Osteoblast (primary cell): ENCODE data around the gene TNRC6A. TPM values are rescaled to one million over a fixed set of nuclear protein-coding genes. Genes with fewer than 3 reads are reported as not detected.

ENCODE experiments used
- DNase-seq: peaks from one replicate; pipeline ENCODE4 v3.0.0; 2011; ENCODE audit warnings: low spot score, mixed read lengths; ENCODE audit not compliant: insufficient read length; ENCODE audit errors: missing footprints
- H2AFZ ChIP-seq: 2 replicates; pipeline ENCODE4 v1.6.0; 2011; ENCODE audit warnings: mild to moderate bottlenecking, low read length
- H3K27ac ChIP-seq: 2 replicates; pipeline ENCODE4 v1.5.1; 2011; ENCODE audit warnings: mild to moderate bottlenecking, low read depth, low read length, moderate library complexity
- H3K27me3 ChIP-seq: 2 replicates; pipeline ENCODE4 v1.6.0; 2012; ENCODE audit warnings: mild to moderate bottlenecking, control low read depth, inconsistent platforms, low read length, moderate library complexity; ENCODE audit not compliant: insufficient read depth
- H3K36me3 ChIP-seq: 2 replicates; pipeline ENCODE4 v1.5.1; 2011; ENCODE audit warnings: mild to moderate bottlenecking, low read length, control low read depth, moderate library complexity; ENCODE audit not compliant: insufficient read depth
- H3K4me1 ChIP-seq: 2 replicates; pipeline ENCODE4 v1.5.1; 2011; ENCODE audit warnings: mild to moderate bottlenecking, low read length, control low read depth, moderate library complexity; ENCODE audit not compliant: insufficient read depth
- H3K4me2 ChIP-seq: 2 replicates; pipeline ENCODE4 v1.6.0; 2011; ENCODE audit warnings: mild to moderate bottlenecking, low read length; ENCODE audit not compliant: insufficient read depth
- H3K4me3 ChIP-seq: fragments of 200-600 bp; sonication (generic); 3 replicates; pipeline ENCODE4 v1.5.1; 2012; ENCODE audit warnings: mild to moderate bottlenecking, low read length, inconsistent platforms; ENCODE audit not compliant: insufficient read depth
- H3K79me2 ChIP-seq: 2 replicates; pipeline ENCODE4 v1.6.0; 2012; ENCODE audit warnings: mild to moderate bottlenecking, low read length, control low read depth, inconsistent platforms; ENCODE audit not compliant: insufficient read depth
- H3K9me3 ChIP-seq: 2 replicates; pipeline ENCODE4 v1.5.1; 2011; ENCODE audit warnings: low read depth, low read length, control low read depth
- H4K20me1 ChIP-seq: 2 replicates; pipeline ENCODE4 v1.6.0; 2012; ENCODE audit warnings: mild to moderate bottlenecking, low read length, control low read depth; ENCODE audit not compliant: insufficient read depth
- total RNA-seq: library from RNA; depleted of rRNA; stranded (reverse); fragments of >200 nt; gene quantifications from 2 replicates; pipeline ENCODE4 v1.2.3, GENCODE V29; 2012
- TF ChIP-seq, protein P1 (sequence below): IDR thresholded peaks from 2 replicates; pipeline ENCODE4 v1.5.1; 2011; ENCODE audit warnings: mild to moderate bottlenecking, low read depth, low read length, moderate library complexity; ENCODE audit errors: extremely low read depth

Gene TNRC6A
- total RNA-seq, 1 donor: 38.0 TPM

DNA sequence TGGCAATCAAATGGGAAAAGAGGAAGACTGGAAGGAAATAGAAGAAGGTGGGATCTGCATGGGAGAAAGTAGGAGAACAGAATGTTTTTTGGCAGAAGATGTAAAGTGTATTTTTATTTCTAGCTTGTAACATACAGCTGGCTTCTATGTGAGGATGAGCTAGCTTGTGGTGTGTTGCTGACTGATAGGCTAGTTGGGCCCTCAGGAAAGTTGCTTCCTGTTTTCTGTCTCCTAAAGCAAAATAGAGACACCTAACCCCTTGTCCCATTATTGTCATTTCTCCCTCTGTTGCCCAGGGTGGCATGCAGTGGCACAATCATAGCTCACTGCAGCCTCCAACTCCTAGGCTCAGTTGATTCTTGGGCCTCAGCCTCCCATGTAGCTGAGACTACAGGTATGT is 15.9 kb downstream of the TNRC6A start:
- no peak overlapping the region for H3K4me2 ChIP-seq
- no peak for DNase-seq
- no peak overlapping the region for H2AFZ ChIP-seq
- no peaks in the 10 kb centered on the region for H3K9me3 ChIP-seq
- peaks cover 86% of the 10 kb centered on the region for H4K20me1 ChIP-seq
- H3K4me1 ChIP-seq: peaks cover 18% of the 10 kb centered on the region
- no peaks in the 10 kb centered on the region for H3K27me3 ChIP-seq
- TF ChIP-seq, protein P1, sequence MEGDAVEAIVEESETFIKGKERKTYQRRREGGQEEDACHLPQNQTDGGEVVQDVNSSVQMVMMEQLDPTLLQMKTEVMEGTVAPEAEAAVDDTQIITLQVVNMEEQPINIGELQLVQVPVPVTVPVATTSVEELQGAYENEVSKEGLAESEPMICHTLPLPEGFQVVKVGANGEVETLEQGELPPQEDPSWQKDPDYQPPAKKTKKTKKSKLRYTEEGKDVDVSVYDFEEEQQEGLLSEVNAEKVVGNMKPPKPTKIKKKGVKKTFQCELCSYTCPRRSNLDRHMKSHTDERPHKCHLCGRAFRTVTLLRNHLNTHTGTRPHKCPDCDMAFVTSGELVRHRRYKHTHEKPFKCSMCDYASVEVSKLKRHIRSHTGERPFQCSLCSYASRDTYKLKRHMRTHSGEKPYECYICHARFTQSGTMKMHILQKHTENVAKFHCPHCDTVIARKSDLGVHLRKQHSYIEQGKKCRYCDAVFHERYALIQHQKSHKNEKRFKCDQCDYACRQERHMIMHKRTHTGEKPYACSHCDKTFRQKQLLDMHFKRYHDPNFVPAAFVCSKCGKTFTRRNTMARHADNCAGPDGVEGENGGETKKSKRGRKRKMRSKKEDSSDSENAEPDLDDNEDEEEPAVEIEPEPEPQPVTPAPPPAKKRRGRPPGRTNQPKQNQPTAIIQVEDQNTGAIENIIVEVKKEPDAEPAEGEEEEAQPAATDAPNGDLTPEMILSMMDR: no peak
- H3K79me2 ChIP-seq: peaks cover 96% of the 10 kb centered on the region
- H3K36me3 ChIP-seq: peaks cover 9% of the 10 kb centered on the region
- peak overlapping the region; percentile 4 for H3K27ac ChIP-seq
- H3K4me3 ChIP-seq: no peak overlapping the region

DNA sequence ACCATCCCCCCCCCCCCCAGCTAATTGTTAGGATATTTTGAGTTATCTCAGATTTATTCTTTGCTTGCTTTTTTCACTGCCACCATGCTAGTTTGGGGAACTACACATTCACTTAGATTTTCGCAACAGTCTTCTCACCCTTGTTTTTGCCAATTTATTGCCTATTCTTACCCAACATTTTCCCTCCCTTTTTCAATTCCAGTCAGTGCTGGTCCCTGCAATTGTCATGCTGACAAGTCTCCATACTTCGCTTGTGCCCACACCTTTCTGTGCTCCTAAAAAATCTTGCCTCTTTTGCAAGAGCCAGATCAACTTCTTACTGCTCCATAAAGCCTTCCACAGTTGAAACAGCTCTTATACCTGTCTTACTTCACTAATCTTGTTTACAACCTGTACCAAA is 16.3 kb downstream of the TNRC6A start:
- Histone ChIP-seq H2AFZ (no peak overlapping the region), H3K27me3 (no peaks in the 10 kb centered on the region), H4K20me1 (peaks cover 85% of the 10 kb centered on the region), H3K4me2 (no peak overlapping the region), H3K27ac (peak overlapping the region; percentile 4), H3K79me2 (peaks cover 96% of the 10 kb centered on the region), H3K4me3 (no peak overlapping the region), H3K4me1 (peaks cover 18% of the 10 kb centered on the region), H3K36me3 (peaks cover 9% of the 10 kb centered on the region), H3K9me3 (no peaks in the 10 kb centered on the region)
- TF ChIP-seq, protein P1: no peak
- no peak for DNase-seq

DNA sequence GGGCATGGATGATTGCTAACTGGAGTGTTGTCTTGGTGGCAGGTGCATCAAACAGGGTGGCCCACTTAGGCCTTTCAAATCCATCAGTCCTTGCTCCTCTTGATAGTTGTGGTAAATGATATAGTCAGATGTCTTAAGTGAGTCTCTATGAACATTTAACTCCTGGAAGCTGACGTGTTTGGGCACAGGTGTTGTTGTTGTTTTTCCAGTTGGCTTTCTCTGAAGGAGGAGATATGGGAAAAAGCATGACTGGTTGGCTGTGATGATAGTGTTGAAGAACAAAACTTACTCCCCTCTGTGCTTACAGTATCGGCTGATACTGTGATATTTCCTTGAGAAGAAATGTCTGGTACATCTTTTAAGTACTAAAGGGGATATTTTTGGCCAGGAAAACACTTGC is 18.0 kb downstream of the TNRC6A start:
- TF ChIP-seq, protein P1: no peak
- H2AFZ ChIP-seq: no peak overlapping the region
- no peaks in the 10 kb centered on the region for H3K27me3 ChIP-seq
- H3K79me2 ChIP-seq: peaks cover 96% of the 10 kb centered on the region
- peak overlapping the region; percentile 65 for H3K27ac ChIP-seq
- H3K9me3 ChIP-seq: no peaks in the 10 kb centered on the region
- H4K20me1 ChIP-seq: peaks cover 77% of the 10 kb centered on the region
- H3K36me3 ChIP-seq: peaks cover 9% of the 10 kb centered on the region
- H3K4me1 ChIP-seq: peaks cover 18% of the 10 kb centered on the region
- no peak overlapping the region for H3K4me2 ChIP-seq
- no peak for DNase-seq
- no peak overlapping the region for H3K4me3 ChIP-seq

DNA sequence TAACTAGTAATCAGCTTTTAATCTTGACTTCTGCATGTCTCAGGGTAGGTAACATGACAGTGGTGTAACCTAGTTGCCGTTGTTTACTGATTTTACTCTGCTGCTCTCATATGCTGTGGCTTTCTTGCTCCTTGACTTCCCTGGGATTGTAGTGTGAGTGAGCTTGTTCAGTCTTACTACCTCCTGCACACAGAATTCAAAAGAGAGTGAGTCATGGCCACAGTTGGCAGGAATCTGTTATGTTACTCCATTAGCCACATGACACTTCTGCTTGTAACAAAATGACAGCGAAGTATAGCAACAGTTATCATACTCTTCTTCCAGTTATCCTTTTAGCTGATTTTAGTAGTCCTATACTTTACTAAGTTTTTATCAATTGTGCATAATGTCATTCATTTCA is 18.8 kb downstream of the TNRC6A start:
- Histone ChIP-seq H2AFZ (no peak overlapping the region), H3K4me3 (no peak overlapping the region), H3K4me2 (peak overlapping the region; percentile 34), H3K9me3 (no peaks in the 10 kb centered on the region), H3K27ac (peak overlapping the region; percentile 65), H3K36me3 (peaks cover 9% of the 10 kb centered on the region), H4K20me1 (peaks cover 82% of the 10 kb centered on the region), H3K27me3 (no peaks in the 10 kb centered on the region), H3K79me2 (peaks cover 96% of the 10 kb centered on the region), H3K4me1 (peaks cover 18% of the 10 kb centered on the region)
- TF ChIP-seq, protein P1: no peak
- DNase-seq: peak; percentile 84
